HG03060 (cell line): ENCODE results near the gene HERC4.
"Not testable (repeated sequence)": the region's sequence is repeated elsewhere in the genome, so short reads cannot be mapped to it uniquely, and the experiment has no call there.

Experiments
- ATAC-seq: cut with Tn5 transposase; IDR thresholded peaks from one replicate; pipeline ENCODE4 v1.9.1; 2021; ENCODE audit warnings: low read depth, moderate number of reproducible peaks; ENCODE audit not compliant: unreplicated experiment

Gene HERC4

DNA sequence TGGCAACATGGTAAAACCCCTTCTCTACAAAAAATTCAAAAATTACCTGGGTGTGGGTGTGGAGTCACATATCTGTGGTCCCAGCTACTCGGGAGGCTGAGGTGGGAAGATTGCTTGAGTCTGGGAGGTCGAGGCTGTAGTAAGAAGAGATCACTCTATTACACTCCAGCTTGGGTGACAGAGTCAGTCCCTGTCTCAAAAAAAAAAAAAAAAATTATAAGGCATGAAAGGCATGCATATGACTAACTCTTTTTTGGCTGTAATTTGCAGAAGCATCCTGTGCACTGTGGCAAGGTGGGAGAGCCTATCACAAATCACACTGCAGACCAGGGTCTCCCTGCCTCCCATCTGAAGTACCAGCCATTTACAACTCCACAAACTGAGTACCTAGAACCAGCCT, 20.1 kb upstream of the HERC4 start:
- no peak for ATAC-seq

DNA sequence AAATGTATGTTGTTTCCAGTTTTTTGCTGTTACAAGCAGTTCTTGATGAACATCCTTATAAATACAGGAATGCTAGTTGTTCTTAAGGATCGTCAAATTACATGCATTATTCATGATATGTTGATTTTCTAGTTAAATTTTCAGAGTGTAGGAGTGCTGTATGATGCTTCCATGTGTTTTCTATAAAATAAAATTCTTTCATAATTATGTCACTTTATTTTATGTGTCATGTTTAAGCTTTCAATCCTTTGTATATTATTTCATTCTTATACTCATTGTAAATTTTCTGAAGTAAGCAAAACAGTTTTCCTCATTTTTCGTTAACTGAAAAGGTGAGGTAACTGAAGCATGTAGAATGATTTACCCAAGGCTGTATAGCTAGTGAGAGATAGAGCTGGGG, 17.4 kb upstream of the HERC4 start:
- ATAC-seq: no peak

DNA sequence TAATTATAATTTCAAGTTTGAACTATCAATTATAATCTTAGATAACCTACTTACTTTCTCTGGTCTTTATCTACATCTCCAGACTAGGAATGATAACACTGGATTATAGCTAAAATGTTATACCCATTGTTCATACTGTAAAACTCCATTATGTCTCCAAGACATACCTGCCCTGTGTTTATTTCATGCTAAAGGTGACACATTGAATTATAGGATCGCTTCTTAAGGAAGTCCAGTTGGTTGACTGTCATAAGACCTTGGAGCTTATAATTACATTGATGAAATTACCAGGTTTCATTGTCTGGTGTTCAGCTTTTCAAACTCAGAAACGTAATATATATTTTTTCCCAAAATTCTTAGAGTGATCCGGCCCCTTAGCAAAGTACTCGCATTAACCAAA, 15.5 kb upstream of the HERC4 start:
- ATAC-seq: no peak

GRCh38 chr10:68088740-68089139, 13.7 kb upstream of the HERC4 start:
- ATAC-seq: no peak

DNA sequence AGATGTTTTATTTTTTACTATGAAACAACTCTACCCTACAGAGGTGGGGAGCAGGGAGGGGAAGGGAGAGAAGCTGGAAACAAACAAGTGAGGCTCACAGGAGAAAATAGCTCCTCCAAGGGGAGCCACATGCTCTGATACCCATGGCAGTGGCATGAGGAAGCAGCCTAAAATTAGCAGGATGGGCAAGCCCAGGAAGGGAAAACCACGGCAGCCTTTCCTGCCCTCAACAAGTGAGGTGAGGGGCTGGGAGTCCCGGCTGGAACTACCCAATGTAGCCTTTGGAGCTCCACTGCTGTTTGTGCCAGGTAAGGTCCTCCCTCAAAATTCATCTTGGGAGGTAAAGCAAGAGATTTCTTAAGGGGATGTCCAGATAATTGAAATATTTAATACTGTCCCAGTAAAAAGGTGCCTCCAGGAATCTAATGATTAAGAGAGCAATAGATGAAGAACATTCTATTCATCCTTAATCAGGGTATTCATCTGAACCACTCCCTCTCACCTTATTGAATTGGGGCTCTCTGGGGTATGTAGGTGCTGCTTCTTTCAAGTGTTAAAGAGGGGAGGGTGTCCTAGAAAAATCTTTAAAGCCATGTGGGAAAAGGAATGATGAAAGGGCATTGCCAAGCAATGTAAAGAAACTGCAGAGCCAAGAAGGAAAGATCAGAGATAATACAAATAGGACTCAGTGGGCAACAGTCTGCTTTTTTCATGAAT, 12.8 kb upstream of the HERC4 start:
- ATAC-seq: no peak

DNA sequence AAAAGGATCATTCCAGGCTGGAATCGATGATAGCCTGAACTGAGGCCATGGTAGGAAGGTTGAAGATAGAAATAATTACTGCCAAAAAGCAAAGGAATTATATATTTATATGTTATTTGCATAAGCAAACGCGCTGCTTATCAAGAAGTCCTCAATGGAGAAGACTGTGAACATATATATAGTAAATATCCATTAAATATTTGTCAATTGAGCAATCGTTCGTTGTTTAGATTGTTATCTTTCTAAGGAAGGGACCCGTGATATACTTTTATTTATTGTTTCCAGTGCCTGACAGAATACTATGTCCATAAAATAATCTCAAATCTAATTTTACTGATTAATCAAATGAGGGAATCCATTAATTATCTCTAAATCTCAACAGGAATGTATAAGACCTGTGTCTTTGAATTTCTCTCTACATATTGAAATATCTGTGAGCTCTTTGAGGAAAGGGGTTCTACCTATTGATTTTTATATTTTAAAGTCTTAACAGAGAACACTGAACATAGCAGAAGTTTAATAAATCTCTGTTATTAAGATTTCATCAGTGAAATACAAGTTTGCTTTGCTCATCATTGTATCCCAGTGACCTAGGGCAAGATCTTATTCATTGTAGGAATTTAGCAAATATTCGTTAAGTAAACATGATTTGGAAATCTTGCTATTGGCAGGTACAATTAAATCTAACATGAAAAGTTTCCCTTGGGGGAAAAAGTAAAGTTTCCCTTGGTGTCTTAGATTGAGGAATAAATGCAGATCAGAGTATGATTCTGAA, 12.0 kb upstream of the HERC4 start:
- ATAC-seq: no peak

GRCh38 chr10:68086011-68086410, 10.9 kb upstream of the HERC4 start:
- ATAC-seq: no peak

DNA sequence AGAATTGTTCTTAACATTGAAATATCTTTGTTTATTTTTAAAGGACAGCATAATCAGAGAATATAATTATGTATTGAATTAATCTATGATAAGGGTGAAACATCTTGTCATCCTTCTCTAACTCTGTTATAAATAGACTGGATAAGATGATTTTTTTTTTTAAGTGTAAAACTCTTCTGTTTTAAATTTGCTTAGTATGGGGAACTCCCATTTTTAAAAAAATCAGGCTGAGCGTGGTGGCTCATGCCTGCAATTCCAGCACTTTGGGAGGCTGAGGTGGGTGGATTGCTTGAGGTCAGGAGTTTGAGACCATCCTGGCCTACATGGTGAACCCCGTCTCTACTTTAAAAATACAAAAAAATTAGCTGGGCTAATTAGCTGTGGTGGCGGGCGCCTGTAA, 9.4 kb upstream of the HERC4 start:
- no peak for ATAC-seq

GRCh38 chr10:68083953-68084352, 8.9 kb upstream of the HERC4 start:
- ATAC-seq: no peak

- ATAC-seq: no peak
These were observed 7.8 kb upstream of the HERC4 start for GRCh38 chr10:68082872-68083271.

DNA sequence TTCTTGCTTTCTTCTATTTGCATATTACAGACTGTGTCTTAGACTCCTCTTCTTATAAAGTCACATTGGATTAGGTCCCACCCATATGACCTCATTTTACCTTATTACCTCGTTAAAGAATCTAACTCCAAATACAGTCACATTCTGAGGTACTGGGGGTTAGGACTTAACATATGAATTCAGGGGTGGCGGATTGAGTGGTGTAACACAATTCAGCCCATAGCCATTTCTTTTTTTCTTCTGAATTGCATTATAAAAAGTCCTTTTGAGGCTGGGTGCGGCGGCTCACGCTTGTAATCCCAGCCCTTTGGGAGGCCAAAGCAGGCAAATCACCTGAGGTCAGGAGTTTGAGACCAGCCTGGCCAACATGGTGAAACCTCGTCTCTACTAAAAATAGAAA, 6.8 kb upstream of the HERC4 start:
- ATAC-seq: no peak

GRCh38 chr10:68080853-68081431, 5.9 kb upstream of the HERC4 start:
- ATAC-seq: no peak

GRCh38 chr10:68079434-68079833, 4.4 kb upstream of the HERC4 start:
- no peak for ATAC-seq

GRCh38 chr10:68077026-68077425, 1.9 kb upstream of the HERC4 start:
- no peak for ATAC-seq

- ATAC-seq: not testable (repeated sequence)
These were observed 998 bp upstream of the HERC4 start for GRCh38 chr10:68076081-68076480.

- no peak for ATAC-seq
These were observed 494 bp upstream of the HERC4 start for GRCh38 chr10:68075550-68076004.

DNA sequence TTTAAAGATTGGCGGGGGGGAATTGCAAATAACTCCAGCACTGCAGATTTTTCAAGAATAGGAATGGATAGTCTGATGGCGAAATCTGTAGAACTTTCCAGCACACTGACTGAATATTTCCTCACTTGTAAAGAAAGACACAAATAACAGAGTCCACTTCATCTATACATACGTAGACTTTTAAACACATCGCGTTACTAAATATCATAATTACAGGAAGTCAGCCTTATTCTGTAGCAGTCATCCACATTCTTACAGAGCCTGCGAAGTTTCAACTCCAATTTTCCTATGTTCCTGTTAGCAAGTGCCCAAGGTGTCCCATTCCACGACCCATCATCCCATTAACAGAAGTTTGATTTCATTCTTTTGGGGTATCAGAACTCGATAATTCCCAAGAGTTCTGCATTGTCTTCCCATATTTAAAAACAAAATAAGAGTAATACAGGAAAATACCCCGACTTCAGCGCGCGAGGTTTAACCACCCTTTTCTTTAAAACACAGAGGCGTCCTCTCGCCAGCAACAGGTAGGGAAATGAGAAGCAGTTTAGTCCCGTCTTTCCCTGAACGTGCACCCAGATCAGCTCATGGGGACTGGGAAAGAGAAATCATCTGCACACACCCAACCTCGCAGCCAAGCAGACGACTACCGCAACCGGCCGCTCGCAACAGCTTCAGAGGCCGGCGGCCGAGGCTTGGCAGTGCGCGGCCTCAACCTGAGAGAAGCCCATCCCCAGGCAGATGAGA, 880 bp downstream of the HERC4 start:
- ATAC-seq: no peak

- ATAC-seq: no peak
These were observed 1.5 kb downstream of the HERC4 start for GRCh38 chr10:68073631-68074030.

DNA sequence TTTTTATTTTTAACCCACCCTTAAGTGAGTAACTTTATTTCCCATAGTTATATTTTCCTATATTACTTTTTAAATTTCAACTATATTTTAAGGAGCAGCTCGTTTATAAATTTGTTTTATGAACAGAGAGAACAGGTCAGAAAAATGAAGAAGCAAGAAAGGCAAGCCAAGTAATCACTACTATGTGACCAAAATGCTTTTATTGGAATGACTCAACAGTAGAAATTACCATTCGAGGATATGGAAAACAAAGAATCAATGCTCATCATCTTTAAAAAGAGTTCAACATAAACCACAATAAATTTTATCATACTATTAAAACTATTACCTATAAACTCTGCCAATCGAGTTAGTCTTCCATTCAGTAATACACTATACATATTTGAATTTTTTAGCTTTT, 7.6 kb downstream of the HERC4 start:
- ATAC-seq: no peak

GRCh38 chr10:68067029-68067428, 8.1 kb downstream of the HERC4 start:
- ATAC-seq: no peak

GRCh38 chr10:68053553-68053952, 21.5 kb downstream of the HERC4 start:
- ATAC-seq: no peak
